ENCODE measurements around the gene TAF4B.

GRCh38 chr18:26416652-26417150, 190.5 kb downstream of the TAF4B start:
- TF ChIP-seq CTCF (IDR thresholded peaks at IDR 0.05; ENCODE audit: low read length): no peak
- TF ChIP-seq EZH2 (IDR thresholded peaks at IDR 0.05; ENCODE audit: borderline replicate concordance, low read length): no peak

All from OCI-LY1 (cell line).